DND-41 (cell line): Measurements from ENCODE around the gene FGF14.

Experiments
- ATAC-seq: fragments of 200-7000 bp; cut with Tn5 transposase; 3 replicates; pipeline ENCODE4 v1.9.1; 2021; ENCODE audit warnings: low read depth; ENCODE audit not compliant: insufficient read depth
- DNase-seq: peaks from one replicate; pipeline ENCODE4 v3.0.0-alpha.2; 2020
- H2AFZ ChIP-seq: 2 replicates; pipeline ENCODE4 v1.6.0; 2012; ENCODE audit warnings: low read depth, low read length
- H3K27ac ChIP-seq: 2 replicates; pipeline ENCODE4 v1.5.1; 2012; ENCODE audit warnings: low read length, inconsistent platforms
- H3K27me3 ChIP-seq: fragments of 200-600 bp; sonication (generic); 2 replicates; pipeline ENCODE4 v1.6.0; 2012; ENCODE audit warnings: low read length, mild to moderate bottlenecking, inconsistent platforms; ENCODE audit not compliant: insufficient read depth, poor library complexity
- H3K36me3 ChIP-seq: 2 replicates; pipeline ENCODE4 v1.5.1; 2012; ENCODE audit warnings: low read length, inconsistent platforms; ENCODE audit not compliant: insufficient read depth
- H3K4me1 ChIP-seq: 2 replicates; pipeline ENCODE4 v1.5.1; 2012; ENCODE audit warnings: mild to moderate bottlenecking, low read length; ENCODE audit not compliant: insufficient read depth
- H3K4me2 ChIP-seq: 2 replicates; pipeline ENCODE4 v1.6.0; 2012; ENCODE audit warnings: mild to moderate bottlenecking, moderate library complexity, low read length, inconsistent platforms; ENCODE audit not compliant: insufficient read depth
- H3K4me3 ChIP-seq, 2 experiments: fragments of 200-600 bp in 1 of 2; shearing (Covaris generic) in 1 of 2; 2 replicates each; pipeline ENCODE4 v1.5.1; 2012 to 2016; ENCODE audit warnings: inconsistent platforms in 2 of 2, low read length in 2 of 2, mild to moderate bottlenecking in 2 of 2, low read depth in 1 of 2, moderate library complexity in 1 of 2
- H3K79me2 ChIP-seq: 2 replicates; pipeline ENCODE4 v1.6.0; 2012; ENCODE audit warnings: low read length, inconsistent platforms; ENCODE audit not compliant: insufficient read depth
- H3K9ac ChIP-seq: 2 replicates; pipeline ENCODE4 v1.6.0; 2012; ENCODE audit warnings: low read depth, mild to moderate bottlenecking, inconsistent platforms, low read length, moderate library complexity
- H3K9me3 ChIP-seq: 2 replicates; pipeline ENCODE4 v1.5.1; 2012; ENCODE audit warnings: low read length, moderate library complexity, mild to moderate bottlenecking, inconsistent platforms; ENCODE audit not compliant: insufficient read depth, severe bottlenecking
- H4K20me1 ChIP-seq: 2 replicates; pipeline ENCODE4 v1.6.0; 2012; ENCODE audit warnings: low read length; ENCODE audit not compliant: insufficient read depth
- EZH2 ChIP-seq: IDR thresholded peaks from 3 replicates; pipeline ENCODE4 v1.6.1; 2012; ENCODE audit warnings: borderline replicate concordance, low read depth, mild to moderate bottlenecking, moderate library complexity, low read length, inconsistent platforms; ENCODE audit not compliant: severe bottlenecking
- TF ChIP-seq, protein P1 (sequence below): IDR thresholded peaks from 2 replicates; pipeline ENCODE4 v1.5.1; 2012; ENCODE audit warnings: borderline replicate concordance, low read length, moderate library complexity, mild to moderate bottlenecking; ENCODE audit not compliant: poor library complexity, severe bottlenecking; ENCODE audit errors: extremely low read depth

Gene FGF14

DNA sequence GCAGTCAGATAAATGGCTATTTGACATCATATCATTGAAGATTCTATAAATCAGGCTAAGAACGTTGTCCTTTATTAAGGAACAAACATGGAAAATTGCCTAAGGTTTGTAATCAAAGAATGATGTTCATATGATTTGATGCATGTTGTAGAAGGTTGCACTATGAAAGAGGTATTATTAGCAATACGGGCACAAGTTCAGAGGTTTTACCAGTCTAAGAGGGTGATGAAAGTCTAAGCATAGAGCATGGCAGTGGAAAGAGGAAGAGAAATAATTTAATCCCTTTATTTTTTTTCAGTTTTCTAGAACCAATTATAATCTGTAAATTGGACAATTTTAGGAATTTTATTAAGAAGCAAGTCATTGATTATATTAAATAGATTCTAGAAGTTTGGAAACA is 450.7 kb downstream of the FGF14 start:
- Histone ChIP-seq H2AFZ (no peak overlapping the region), H3K9me3 (no peaks in the 10 kb centered on the region), H3K4me1 (peaks cover 22% of the 10 kb centered on the region), H3K36me3 (no peaks in the 10 kb centered on the region), H3K9ac (no peak overlapping the region), H3K4me3 (no peak overlapping the region), H3K79me2 (no peaks in the 10 kb centered on the region), H3K27me3 (no peaks in the 10 kb centered on the region), H3K4me2 (no peak overlapping the region), H4K20me1 (no peaks in the 10 kb centered on the region), H3K27ac (no peak overlapping the region)
- ATAC-seq, result no peak
- TF ChIP-seq, protein P1, sequence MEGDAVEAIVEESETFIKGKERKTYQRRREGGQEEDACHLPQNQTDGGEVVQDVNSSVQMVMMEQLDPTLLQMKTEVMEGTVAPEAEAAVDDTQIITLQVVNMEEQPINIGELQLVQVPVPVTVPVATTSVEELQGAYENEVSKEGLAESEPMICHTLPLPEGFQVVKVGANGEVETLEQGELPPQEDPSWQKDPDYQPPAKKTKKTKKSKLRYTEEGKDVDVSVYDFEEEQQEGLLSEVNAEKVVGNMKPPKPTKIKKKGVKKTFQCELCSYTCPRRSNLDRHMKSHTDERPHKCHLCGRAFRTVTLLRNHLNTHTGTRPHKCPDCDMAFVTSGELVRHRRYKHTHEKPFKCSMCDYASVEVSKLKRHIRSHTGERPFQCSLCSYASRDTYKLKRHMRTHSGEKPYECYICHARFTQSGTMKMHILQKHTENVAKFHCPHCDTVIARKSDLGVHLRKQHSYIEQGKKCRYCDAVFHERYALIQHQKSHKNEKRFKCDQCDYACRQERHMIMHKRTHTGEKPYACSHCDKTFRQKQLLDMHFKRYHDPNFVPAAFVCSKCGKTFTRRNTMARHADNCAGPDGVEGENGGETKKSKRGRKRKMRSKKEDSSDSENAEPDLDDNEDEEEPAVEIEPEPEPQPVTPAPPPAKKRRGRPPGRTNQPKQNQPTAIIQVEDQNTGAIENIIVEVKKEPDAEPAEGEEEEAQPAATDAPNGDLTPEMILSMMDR, result no peak
- TF ChIP-seq EZH2, result no peak
- no peak for DNase-seq

DNA sequence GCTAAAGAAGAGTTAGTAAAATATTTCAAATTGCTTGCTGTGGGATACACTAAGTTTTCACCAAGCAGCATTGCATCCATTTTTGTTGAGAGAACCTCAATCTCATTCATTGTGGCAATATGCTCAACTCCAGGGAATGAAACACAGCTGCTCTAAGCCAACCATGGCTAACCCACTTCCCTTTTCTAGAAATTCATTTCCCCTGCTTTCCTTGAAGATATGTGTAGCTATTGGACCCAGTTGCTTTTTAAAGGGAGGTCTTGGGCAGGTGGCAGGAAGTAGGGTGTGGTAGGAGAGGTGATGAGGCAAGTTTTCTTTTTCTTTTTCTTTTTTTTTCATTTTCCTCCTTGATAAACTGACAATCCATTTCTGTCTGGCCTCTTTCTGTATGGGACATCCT is 452.2 kb downstream of the FGF14 start:
- no peak overlapping the region for H3K9ac ChIP-seq
- no peak for TF ChIP-seq EZH2
- TF ChIP-seq, protein P1, result no peak
- H3K27ac ChIP-seq, result no peak overlapping the region
- H3K4me2 ChIP-seq, result no peak overlapping the region
- H3K79me2 ChIP-seq, result no peaks in the 10 kb centered on the region
- H3K9me3 ChIP-seq, result no peaks in the 10 kb centered on the region
- H3K4me1 ChIP-seq, result peaks cover 10% of the 10 kb centered on the region; the same call in 1 of the 2 replicates
- peak; percentile 92 for ATAC-seq
- no peaks in the 10 kb centered on the region for H4K20me1 ChIP-seq
- DNase-seq, result peak; percentile 32
- H3K27me3 ChIP-seq, result no peaks in the 10 kb centered on the region
- H3K36me3 ChIP-seq, result no peaks in the 10 kb centered on the region
- no peak overlapping the region for H2AFZ ChIP-seq
- no peak overlapping the region for H3K4me3 ChIP-seq

DNA sequence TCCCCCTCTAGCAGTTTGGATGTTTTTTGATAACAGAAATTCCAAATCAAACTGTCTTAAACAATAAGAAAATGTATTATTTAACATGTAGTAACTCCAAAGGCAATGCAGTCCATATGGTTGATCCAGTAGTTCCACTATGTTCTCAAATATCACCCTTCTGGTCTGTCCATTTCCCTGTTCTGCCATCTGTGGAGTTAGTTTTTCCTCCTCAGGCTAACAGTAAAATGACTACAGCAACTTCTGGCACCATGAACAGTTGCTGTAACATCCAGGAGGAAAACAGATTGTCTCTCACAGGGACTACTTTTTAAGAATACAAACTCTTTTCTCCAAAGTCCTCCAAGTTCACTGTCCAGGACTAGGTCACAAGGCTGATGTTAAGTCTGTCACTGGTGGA is 455.4 kb downstream of the FGF14 start:
- Histone ChIP-seq H4K20me1 (no peaks in the 10 kb centered on the region), H3K79me2 (no peaks in the 10 kb centered on the region), H3K36me3 (no peaks in the 10 kb centered on the region), H3K27me3 (no peaks in the 10 kb centered on the region), H3K27ac (no peak overlapping the region), H3K4me1 (peaks cover 10% of the 10 kb centered on the region; the same call in 1 of the 2 replicates), H3K4me3 (no peak overlapping the region), H2AFZ (no peak overlapping the region), H3K4me2 (no peak overlapping the region), H3K9me3 (no peaks in the 10 kb centered on the region), H3K9ac (no peak overlapping the region)
- no peak for TF ChIP-seq EZH2
- TF ChIP-seq, protein P1, result no peak
- ATAC-seq (no peak), DNase-seq (no peak)

DNA sequence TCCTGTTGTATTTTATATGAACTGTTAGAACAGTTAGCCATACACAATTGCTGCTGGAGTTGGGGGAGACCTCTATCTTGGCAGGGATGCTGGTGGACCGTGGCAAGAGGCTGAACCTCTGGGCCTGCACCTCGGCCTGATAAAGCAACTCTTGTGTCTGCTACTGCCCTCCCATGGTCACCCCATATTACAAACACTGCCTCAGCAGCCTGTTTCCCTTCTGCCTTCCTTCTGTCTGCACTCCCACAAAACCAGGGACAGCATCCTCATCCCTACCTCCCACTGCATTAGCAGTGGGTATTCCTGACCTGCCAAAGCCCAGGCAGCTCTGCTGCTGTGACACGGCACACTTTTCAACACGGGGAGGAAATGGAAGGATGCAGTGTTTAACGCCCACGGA is 456.4 kb downstream of the FGF14 start:
- ATAC-seq (no peak), DNase-seq (no peak)
- TF ChIP-seq, protein P1, result peak; percentile 15
- TF ChIP-seq EZH2, result no peak

More for the DNA sequence above, 456.4 kb downstream of the FGF14 start:
- no peak overlapping the region for H3K27ac ChIP-seq
- H2AFZ ChIP-seq, result no peak overlapping the region
- H3K27me3 ChIP-seq, result no peaks in the 10 kb centered on the region
- no peak overlapping the region for H3K9ac ChIP-seq
- no peaks in the 10 kb centered on the region for H3K9me3 ChIP-seq
- H4K20me1 ChIP-seq, result no peaks in the 10 kb centered on the region
- no peak overlapping the region for H3K4me3 ChIP-seq
- peaks cover 10% of the 10 kb centered on the region; the same call in 1 of the 2 replicates for H3K4me1 ChIP-seq
- H3K36me3 ChIP-seq, result no peaks in the 10 kb centered on the region
- no peak overlapping the region for H3K4me2 ChIP-seq
- no peaks in the 10 kb centered on the region for H3K79me2 ChIP-seq
